Measurements from ENCODE around the gene DNAJB2. TPM values are rescaled to one million over a fixed set of nuclear protein-coding genes. Genes with fewer than 3 reads are reported as not detected.
A peak's percentile ranks its signal among the peaks of the same experiment; 100 is the strongest.

DNAJB2 gene
- total RNA-seq, 1 donor from 2014 or later, result 59.2 TPM

GRCh38 chr2:219294356-219295351 is 15.5 kb downstream of the DNAJB2 start:
- Mint-ChIP-seq H3K4me1 (peaks cover 6% of the 10 kb centered on the region), H3K27me3 (ENCODE audit: low read depth) (peaks cover 39% of the 10 kb centered on the region), H3K27ac (ENCODE audit: unreplicated experiment) (peak overlapping the region; percentile 75), H3K9me3 (no peaks in the 10 kb centered on the region), H3K36me3 (ENCODE audit: low read depth) (no peaks in the 10 kb centered on the region), H3K4me3 (peak overlapping the region; percentile 68)
- peak; percentile 99 for TF ChIP-seq CTCF (conservative IDR thresholded peaks at IDR 0.05)
- peak; percentile 79 for DNase-seq (ENCODE audit: low read depth, low spot score)

DNA sequence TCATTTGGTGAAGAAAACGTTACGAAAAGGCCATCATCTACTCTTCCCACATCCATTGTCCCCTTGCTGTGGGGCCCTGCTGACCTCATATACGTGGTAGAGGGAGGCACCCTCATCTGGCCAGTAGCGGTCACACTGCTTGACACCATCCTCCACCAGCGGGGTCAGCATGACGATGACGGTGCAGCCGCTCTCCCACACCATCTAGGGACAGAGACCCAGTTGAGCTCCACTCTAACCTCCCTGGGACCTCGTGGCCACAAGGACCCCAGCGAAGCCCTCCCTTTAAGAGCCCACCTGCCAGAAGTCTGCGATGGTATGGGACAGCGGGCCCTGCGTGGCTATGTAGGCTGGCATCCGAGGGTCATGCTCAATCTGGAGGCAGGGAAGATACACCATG is 17.0 kb downstream of the DNAJB2 start:
- no peak for DNase-seq (ENCODE audit: low read depth, low spot score)
- Mint-ChIP-seq H3K4me3 (no peak overlapping the region), H3K36me3 (ENCODE audit: low read depth) (no peaks in the 10 kb centered on the region), H3K9me3 (no peaks in the 10 kb centered on the region), H3K27me3 (ENCODE audit: low read depth) (peaks cover 51% of the 10 kb centered on the region), H3K4me1 (peaks cover 6% of the 10 kb centered on the region), H3K27ac (ENCODE audit: unreplicated experiment) (no peak overlapping the region)
- TF ChIP-seq CTCF (conservative IDR thresholded peaks at IDR 0.05), result no peak

- Mint-ChIP-seq H3K9me3 (no peaks in the 10 kb centered on the region), H3K27me3 (ENCODE audit: low read depth) (peaks cover 56% of the 10 kb centered on the region), H3K27ac (ENCODE audit: unreplicated experiment) (no peak overlapping the region), H3K4me1 (peaks cover 6% of the 10 kb centered on the region), H3K36me3 (ENCODE audit: low read depth) (no peaks in the 10 kb centered on the region), H3K4me3 (no peak overlapping the region)
- no peak for DNase-seq (ENCODE audit: low read depth, low spot score)
- no peak for TF ChIP-seq CTCF (conservative IDR thresholded peaks at IDR 0.05)
These were observed 17.6 kb downstream of the DNAJB2 start for GRCh38 chr2:219296631-219297391.

DNA sequence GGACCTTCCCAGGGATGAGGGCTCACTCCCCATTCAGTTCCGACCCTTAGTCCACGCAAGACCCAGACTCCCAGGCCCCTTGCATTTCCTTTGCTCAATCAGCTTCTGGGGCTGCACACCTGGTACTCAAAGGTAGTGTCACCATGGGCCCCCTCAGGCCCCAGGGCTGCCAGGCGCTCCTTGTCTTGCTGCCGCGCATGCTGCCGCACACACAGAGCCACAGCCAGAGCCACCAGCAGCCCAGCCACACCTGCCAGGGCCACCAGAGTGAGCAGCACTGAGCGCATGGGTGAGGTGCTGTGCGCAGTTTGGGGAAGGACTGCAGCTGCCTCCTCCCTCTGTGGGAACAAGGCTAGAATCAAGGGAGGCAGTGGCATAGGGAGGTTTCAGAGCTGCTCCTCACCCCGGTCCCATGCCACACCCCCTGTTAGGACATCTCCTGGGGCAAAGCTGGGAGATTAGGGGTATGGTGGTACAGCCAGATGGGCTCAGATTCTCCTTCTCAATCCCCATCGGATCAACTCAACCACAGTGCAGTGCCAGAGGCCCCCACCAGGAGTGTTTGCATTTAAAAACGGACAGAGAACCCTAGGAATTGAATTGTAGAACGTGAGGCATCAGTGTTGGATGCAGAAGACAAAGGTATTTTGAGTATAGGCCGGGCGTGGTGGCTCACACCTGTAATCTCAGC is 18.7 kb downstream of the DNAJB2 start:
- TF ChIP-seq CTCF (conservative IDR thresholded peaks at IDR 0.05), result no peak
- peaks cover 61% of the 10 kb centered on the region for H3K27me3 Mint-ChIP-seq (ENCODE audit: low read depth)
- H3K4me3 Mint-ChIP-seq, result no peak overlapping the region
- H3K27ac Mint-ChIP-seq (ENCODE audit: unreplicated experiment), result no peak overlapping the region
- peaks cover 6% of the 10 kb centered on the region for H3K4me1 Mint-ChIP-seq
- H3K9me3 Mint-ChIP-seq, result no peaks in the 10 kb centered on the region
- DNase-seq (ENCODE audit: low read depth, low spot score), result no peak
- no peaks in the 10 kb centered on the region for H3K36me3 Mint-ChIP-seq (ENCODE audit: low read depth)

DNA sequence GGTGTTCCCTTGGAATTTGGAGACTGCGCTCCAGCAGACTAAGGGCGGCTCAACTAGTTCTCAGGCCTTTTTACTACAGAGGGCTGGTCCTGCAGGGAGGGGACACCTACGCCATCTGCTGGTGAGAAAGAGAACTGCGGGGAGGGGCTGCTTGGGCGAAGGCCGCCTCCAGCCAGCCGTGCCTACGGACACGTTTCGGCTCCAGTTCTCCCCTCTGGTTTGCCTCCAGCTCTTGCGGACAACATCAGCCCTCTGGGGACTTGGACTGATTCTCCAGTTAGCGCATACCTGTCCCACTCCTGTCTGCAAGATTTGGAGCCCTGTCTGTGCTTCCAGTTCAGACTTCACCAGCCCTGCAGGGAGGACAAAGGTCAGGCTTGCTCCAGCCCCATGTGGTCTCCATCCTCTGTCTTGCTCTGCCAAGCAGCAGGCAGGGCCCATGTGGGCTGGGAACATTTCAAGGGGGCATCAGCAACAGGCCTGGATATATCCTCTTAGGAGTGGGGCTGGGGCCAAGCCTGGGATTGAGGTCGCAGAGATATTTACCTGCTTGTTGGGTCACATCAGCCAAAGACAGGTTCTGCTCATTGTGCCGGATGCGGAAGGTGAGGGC is 19.7 kb downstream of the DNAJB2 start:
- no peak overlapping the region for H3K4me3 Mint-ChIP-seq
- peak; percentile 95 for DNase-seq (ENCODE audit: low read depth, low spot score)

More for the DNA sequence above, 19.7 kb downstream of the DNAJB2 start:
- TF ChIP-seq CTCF (conservative IDR thresholded peaks at IDR 0.05), result peak; percentile 90
- Mint-ChIP-seq H3K27me3 (ENCODE audit: low read depth) (peaks cover 70% of the 10 kb centered on the region), H3K4me1 (peaks cover 6% of the 10 kb centered on the region), H3K27ac (ENCODE audit: unreplicated experiment) (no peak overlapping the region), H3K36me3 (ENCODE audit: low read depth) (no peaks in the 10 kb centered on the region), H3K9me3 (no peaks in the 10 kb centered on the region)
